Vagina (tissue), 2 donors: Measurements from ENCODE around the gene CRYZL1. TPM values are rescaled to one million over a fixed set of nuclear protein-coding genes. Genes with fewer than 3 reads are reported as not detected.

Experiments used
- DNase-seq, 2 donors: peaks; one replicate each; pipeline ENCODE4 v3.0.0-alpha.2; 2017; ENCODE audit errors: extremely low spot score in 2 of 2
- H3K27ac ChIP-seq: fragments of 200-600 bp; sonication (generic); one replicate; pipeline ENCODE4 v1.5.1; 2019
- H3K27me3 ChIP-seq: fragments of 200-600 bp; sonication (generic); one replicate; pipeline ENCODE4 v1.5.1; 2019
- H3K36me3 ChIP-seq, 2 donors: fragments of 200-600 bp; sonication (generic); one replicate each; pipeline ENCODE4 v1.5.1; 2017 to 2019
- H3K4me1 ChIP-seq: fragments of 200-600 bp; sonication (generic); one replicate; pipeline ENCODE4 v1.5.1; 2019
- H3K4me3 ChIP-seq, 2 donors: fragments of 200-600 bp; sonication (generic); 1 replicate in 1 of 2; 2 replicates in 1 of 2; pipeline ENCODE4 v1.5.1; 2016 to 2019
- H3K9me3 ChIP-seq: fragments of 200-600 bp; sonication (generic); one replicate; pipeline ENCODE4 v1.5.1; 2019
- POLR2A ChIP-seq, 2 donors: fragments of 450-650 bp; IDR thresholded peaks; one replicate each; pipeline ENCODE4 v1.6.1; 2017; ENCODE audit warnings: antibody characterized with exemption in 2 of 2, mild to moderate bottlenecking in 2 of 2, moderate library complexity in 2 of 2
- POLR2AphosphoS5 ChIP-seq, 2 donors: sonication (generic); formaldehyde crosslinking; IDR thresholded peaks; one replicate each; pipeline ENCODE4 v1.9.0; 2017; ENCODE audit warnings: antibody characterized with exemption in 2 of 2, mild to moderate bottlenecking in 2 of 2, low read depth in 1 of 2; ENCODE audit not compliant: insufficient read depth in 1 of 2
- intact Hi-C: fragments of 100-400 bp; cut with DNase I; formaldehyde crosslinking; loops from one replicate; pipeline ENCODE4 v1.15.1; 2023
- total RNA-seq: library from RNA; depleted of rRNA; stranded (reverse); fragments of >200 nt; gene quantifications from one replicate; pipeline ENCODE4 v1.2.3, GENCODE V29; 2016
- TF ChIP-seq, protein P1 (sequence below), 3 experiments: fragments of 450-650 bp in 2 of 3; fragments of 200-600 bp in 1 of 3; sonication (generic) in 1 of 3; IDR thresholded peaks; one replicate each; pipeline ENCODE4 v1.5.1; 2017 to 2019; ENCODE audit warnings: antibody characterized with exemption in 3 of 3, mild to moderate bottlenecking in 2 of 3, moderate library complexity in 2 of 3

The CRYZL1 gene
- total RNA-seq, 1 donor from 2014 or later = 56.2 TPM

DNA sequence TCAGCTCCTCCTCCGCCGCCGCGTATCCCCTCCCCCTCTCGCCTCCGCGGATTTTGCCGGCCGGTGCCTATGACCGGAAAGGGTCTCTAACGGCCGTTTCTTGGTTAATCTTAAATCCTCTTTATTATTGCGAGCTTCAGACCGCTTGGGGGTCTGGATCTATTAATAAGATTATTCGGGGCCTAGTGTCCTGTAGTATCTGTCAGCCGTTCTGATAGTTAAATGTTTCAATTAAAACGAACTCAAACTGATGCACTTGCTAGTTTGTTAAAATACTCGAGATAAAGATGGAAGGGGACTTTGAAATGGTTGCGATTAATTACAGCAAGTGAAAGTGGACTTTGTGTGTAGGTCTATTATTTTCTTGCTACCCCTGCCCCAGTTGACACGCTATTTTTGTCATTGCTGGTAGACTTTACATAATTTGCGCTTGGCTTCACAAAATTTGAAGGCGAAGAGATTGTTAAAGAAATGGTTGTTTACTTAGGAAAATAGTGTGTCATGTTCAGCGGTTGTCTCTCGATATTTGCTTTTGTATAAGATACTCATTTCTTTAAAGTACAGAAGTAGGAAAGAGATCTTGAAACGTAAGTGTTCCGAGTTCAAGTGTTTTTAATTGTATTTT, 97.9 kb downstream of the CRYZL1 start:
- Histone ChIP-seq H3K27ac (peak overlapping the region; percentile 97), H3K36me3 (peaks cover 0 to 14% of the 10 kb centered on the region in 2 donors), H3K4me1 (peaks cover 32% of the 10 kb centered on the region), H3K27me3 (no peaks in the 10 kb centered on the region), H3K4me3 (peak overlapping the region; percentile 73 to 74), H3K9me3 (no peaks in the 10 kb centered on the region)
- no peak for DNase-seq
- no peak for TF ChIP-seq POLR2AphosphoS5 (IDR thresholded peaks at IDR 0.05; ENCODE audit: insufficient read depth in 1 of 2, low read depth in 1 of 2)
- TF ChIP-seq, protein P1, sequence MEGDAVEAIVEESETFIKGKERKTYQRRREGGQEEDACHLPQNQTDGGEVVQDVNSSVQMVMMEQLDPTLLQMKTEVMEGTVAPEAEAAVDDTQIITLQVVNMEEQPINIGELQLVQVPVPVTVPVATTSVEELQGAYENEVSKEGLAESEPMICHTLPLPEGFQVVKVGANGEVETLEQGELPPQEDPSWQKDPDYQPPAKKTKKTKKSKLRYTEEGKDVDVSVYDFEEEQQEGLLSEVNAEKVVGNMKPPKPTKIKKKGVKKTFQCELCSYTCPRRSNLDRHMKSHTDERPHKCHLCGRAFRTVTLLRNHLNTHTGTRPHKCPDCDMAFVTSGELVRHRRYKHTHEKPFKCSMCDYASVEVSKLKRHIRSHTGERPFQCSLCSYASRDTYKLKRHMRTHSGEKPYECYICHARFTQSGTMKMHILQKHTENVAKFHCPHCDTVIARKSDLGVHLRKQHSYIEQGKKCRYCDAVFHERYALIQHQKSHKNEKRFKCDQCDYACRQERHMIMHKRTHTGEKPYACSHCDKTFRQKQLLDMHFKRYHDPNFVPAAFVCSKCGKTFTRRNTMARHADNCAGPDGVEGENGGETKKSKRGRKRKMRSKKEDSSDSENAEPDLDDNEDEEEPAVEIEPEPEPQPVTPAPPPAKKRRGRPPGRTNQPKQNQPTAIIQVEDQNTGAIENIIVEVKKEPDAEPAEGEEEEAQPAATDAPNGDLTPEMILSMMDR (IDR thresholded peaks at IDR 0.05) = no peak
- TF ChIP-seq POLR2A (IDR thresholded peaks at IDR 0.05) = no peak
- intact Hi-C loops = loop anchor here (1.0 kb wide), 1 partner anchor 64 kb away; the partner anchor contains the start of gene TMEM50B

DNA sequence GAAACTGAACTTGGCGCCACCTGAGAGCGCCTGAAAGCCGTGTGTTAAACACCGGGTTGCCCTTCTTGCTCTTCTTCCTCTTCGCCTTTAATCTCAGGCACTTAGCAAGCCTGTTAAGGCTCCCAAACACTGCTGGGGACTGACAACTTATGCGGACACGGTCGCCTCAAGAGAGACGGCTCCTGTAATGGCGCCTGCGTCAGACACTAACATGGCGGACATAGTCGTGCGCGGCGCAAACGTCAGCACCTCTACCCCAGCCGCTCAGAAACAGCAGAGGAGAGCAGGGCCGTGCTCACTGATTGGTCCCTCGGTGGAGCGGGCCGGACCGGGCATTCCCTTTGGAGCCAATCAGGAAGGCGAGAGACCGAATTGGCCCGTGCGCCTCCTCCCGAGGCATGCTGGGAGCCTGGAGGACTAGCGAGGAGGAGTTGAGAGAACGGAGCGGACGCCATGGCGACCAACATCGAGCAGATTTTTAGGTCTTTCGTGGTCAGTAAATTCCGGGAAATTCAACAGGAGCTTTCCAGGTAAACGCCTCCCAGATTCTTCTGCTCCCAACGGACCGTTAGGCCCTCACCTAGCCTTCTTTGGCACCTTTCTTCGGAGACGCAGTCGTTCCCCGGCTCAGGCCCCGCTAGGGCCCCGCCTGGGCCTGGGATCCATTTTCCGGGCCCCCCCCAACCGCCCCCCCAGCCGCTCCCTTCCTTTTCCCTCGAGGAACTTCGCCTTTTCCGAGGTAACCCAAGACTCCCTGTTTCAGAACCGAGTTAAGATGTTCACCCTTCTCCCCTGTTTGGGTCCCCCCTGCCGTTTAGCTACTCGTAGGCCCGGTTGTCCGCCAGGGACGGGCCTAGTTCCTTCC, 98.7 kb downstream of the CRYZL1 start, which contains the start of gene SON:
SON (plus strand) TSS at position 399 of the 865 bp plus-strand sequence; CDS start at position 454, 55 bp downstream.
- H3K27ac ChIP-seq = peak within 1 kb of the TSS; percentile 97
- intact Hi-C loops = loop anchor here (1.0 kb wide), 1 partner anchor 64 kb away; the partner anchor contains the start of gene TMEM50B
- TF ChIP-seq POLR2A (IDR thresholded peaks at IDR 0.05) (peak; percentile 11 to 75), POLR2AphosphoS5 (IDR thresholded peaks at IDR 0.05; ENCODE audit: insufficient read depth in 1 of 2, low read depth in 1 of 2) (peak; percentile 85 to 96)
- TF ChIP-seq, protein P1 (IDR thresholded peaks at IDR 0.05) = no peak
- H3K4me3 ChIP-seq = peak within 1 kb of the TSS; percentile 73 to 74
- no peaks in the 10 kb centered on the region for H3K27me3 ChIP-seq
- H3K36me3 ChIP-seq = peaks cover 0 to 15% of the 10 kb centered on the region in 2 donors
- no peaks in the 10 kb centered on the region for H3K9me3 ChIP-seq
- H3K4me1 ChIP-seq = peaks cover 32% of the 10 kb centered on the region
- DNase-seq = peak; percentile 99 to 100

GRCh38 chr21:33541756-33542639, 99.5 kb downstream of the CRYZL1 start, which contains the start of gene GART:
GART (minus strand) TSS chr21:33542117; CDS start chr21:33539315, 2,802 bp downstream.
- TF ChIP-seq POLR2A (IDR thresholded peaks at IDR 0.05) = peak in 1 of 2 donors; percentile 84
- TF ChIP-seq, protein P1 (IDR thresholded peaks at IDR 0.05) = no peak
- peak in 1 of 2 donors; percentile 88 for TF ChIP-seq POLR2AphosphoS5 (IDR thresholded peaks at IDR 0.05; ENCODE audit: insufficient read depth in 1 of 2, low read depth in 1 of 2)
- Histone ChIP-seq H3K4me3 (peak within 1 kb of the TSS; percentile 73 to 74), H3K4me1 (peaks cover 32% of the 10 kb centered on the region), H3K27me3 (no peaks in the 10 kb centered on the region), H3K36me3 (peaks cover 0 to 18% of the 10 kb centered on the region in 2 donors), H3K27ac (peak within 1 kb of the TSS; percentile 97), H3K9me3 (no peaks in the 10 kb centered on the region)
- peak in 1 of 2 donors; percentile 89 for DNase-seq
- intact Hi-C loops = no loop called here

GRCh38 chr21:33541105-33541711, 100.3 kb downstream of the CRYZL1 start:
- H3K36me3 ChIP-seq = peaks cover 0 to 23% of the 10 kb centered on the region in 2 donors
- no peak for DNase-seq
- peak overlapping the region; percentile 73 to 74 for H3K4me3 ChIP-seq
- intact Hi-C loops = no loop called here
- H3K4me1 ChIP-seq = peaks cover 32% of the 10 kb centered on the region
- peak overlapping the region; percentile 97 for H3K27ac ChIP-seq
- no peak for TF ChIP-seq POLR2AphosphoS5 (IDR thresholded peaks at IDR 0.05; ENCODE audit: insufficient read depth in 1 of 2, low read depth in 1 of 2)
- no peak for TF ChIP-seq POLR2A (IDR thresholded peaks at IDR 0.05)
- TF ChIP-seq, protein P1 (IDR thresholded peaks at IDR 0.05) = no peak
- H3K9me3 ChIP-seq = no peaks in the 10 kb centered on the region
- no peaks in the 10 kb centered on the region for H3K27me3 ChIP-seq
